ENCODE measurements around the gene BCL2L13.
"Not testable (repeated sequence)": the region's sequence is repeated elsewhere in the genome, so short reads cannot be mapped to it uniquely, and the experiment has no call there.

BCL2L13 gene

GRCh38 chr22:17764036-17764435 lies 125.5 kb downstream of the BCL2L13 start:
- DNase-seq (ENCODE audit: low spot score): no peak

GRCh38 chr22:17764852-17765251 lies 126.3 kb downstream of the BCL2L13 start:
- DNase-seq (ENCODE audit: low spot score): not testable (repeated sequence)

GRCh38 chr22:17767233-17768065 lies 128.9 kb downstream of the BCL2L13 start:
- peak; percentile 66 for DNase-seq (ENCODE audit: low spot score)

- DNase-seq (ENCODE audit: low spot score): no peak
These were observed 130.6 kb downstream of the BCL2L13 start for GRCh38 chr22:17769013-17769715.

- DNase-seq (ENCODE audit: low spot score): no peak
These were observed 131.1 kb downstream of the BCL2L13 start for GRCh38 chr22:17769716-17770082.

- no peak for DNase-seq (ENCODE audit: low spot score)
These were observed 131.9 kb downstream of the BCL2L13 start for GRCh38 chr22:17770180-17771077.

- DNase-seq (ENCODE audit: low spot score): no peak
These were observed 133.8 kb downstream of the BCL2L13 start for GRCh38 chr22:17772249-17772957.

- no peak for DNase-seq (ENCODE audit: low spot score)
These were observed 134.5 kb downstream of the BCL2L13 start for GRCh38 chr22:17772958-17773605.

- peak; percentile 57 for DNase-seq (ENCODE audit: low spot score)
These were observed 135.1 kb downstream of the BCL2L13 start for GRCh38 chr22:17773606-17774205.

- no peak for DNase-seq (ENCODE audit: low spot score)
These were observed 135.8 kb downstream of the BCL2L13 start, which contains the start of gene BID for GRCh38 chr22:17774206-17774925. Gene BID, minus strand, starts transcription at chr22:17774469. Its CDS starts 24,353 bp downstream, at chr22:17750116.

- no peak for DNase-seq (ENCODE audit: low spot score)
These were observed 136.5 kb downstream of the BCL2L13 start for GRCh38 chr22:17774926-17775685.

- no peak for DNase-seq (ENCODE audit: low spot score)
These were observed 137.4 kb downstream of the BCL2L13 start for GRCh38 chr22:17775781-17776465.

- DNase-seq (ENCODE audit: low spot score): peak; percentile 75
These were observed 138.6 kb downstream of the BCL2L13 start for GRCh38 chr22:17777005-17777716.

- no peak for DNase-seq (ENCODE audit: low spot score)
These were observed 139.1 kb downstream of the BCL2L13 start for GRCh38 chr22:17777717-17778044.

GRCh38 chr22:17778412-17778976 lies 139.9 kb downstream of the BCL2L13 start:
- DNase-seq (ENCODE audit: low spot score): no peak

- DNase-seq (ENCODE audit: low spot score): no peak
These were observed 140.9 kb downstream of the BCL2L13 start for GRCh38 chr22:17779286-17780115.

Measured in CD4-positive, alpha-beta T cell treated with Interleukin-15 for 4 hours (primary cell).